Spleen (tissue), 7 donors: ENCODE results near the gene RELA.

Experiments used
- POLR2A ChIP-seq, 3 donors: fragments of 450-650 bp; IDR thresholded peaks; one replicate each; pipeline ENCODE4 v1.5.1; 2017; ENCODE audit warnings: antibody characterized with exemption in 3 of 3, mild to moderate bottlenecking in 1 of 3
- POLR2AphosphoS5 ChIP-seq, 3 donors: sonication (generic); formaldehyde crosslinking; IDR thresholded peaks; one replicate each; pipeline ENCODE4 v1.5.1; 2017; ENCODE audit warnings: antibody characterized with exemption in 3 of 3
- TF ChIP-seq, protein P1 (sequence below), 11 experiments: fragments of 200-600 bp in 7 of 11; fragments of 450-650 bp in 4 of 11; sonication (generic) in 4 of 11; IDR thresholded peaks in 8 of 11; conservative IDR thresholded peaks in 3 of 11; 1 replicate in 7 of 11; 2 replicates in 4 of 11; pipeline versions ENCODE4 v1.4.0 to v1.8.0; 2016 to 2021; ENCODE audit warnings: antibody characterized with exemption in 11 of 11, inconsistent platforms in 4 of 11, mild to moderate bottlenecking in 1 of 11
- donor health status: DM: no; HTN: no; CAD: no; lungs with moderate emphysema.
- donor health status: DM: no; HTN: no; CAD: no.
- donor health status: DM: no; HTN: no; CAD: no.

DNA sequence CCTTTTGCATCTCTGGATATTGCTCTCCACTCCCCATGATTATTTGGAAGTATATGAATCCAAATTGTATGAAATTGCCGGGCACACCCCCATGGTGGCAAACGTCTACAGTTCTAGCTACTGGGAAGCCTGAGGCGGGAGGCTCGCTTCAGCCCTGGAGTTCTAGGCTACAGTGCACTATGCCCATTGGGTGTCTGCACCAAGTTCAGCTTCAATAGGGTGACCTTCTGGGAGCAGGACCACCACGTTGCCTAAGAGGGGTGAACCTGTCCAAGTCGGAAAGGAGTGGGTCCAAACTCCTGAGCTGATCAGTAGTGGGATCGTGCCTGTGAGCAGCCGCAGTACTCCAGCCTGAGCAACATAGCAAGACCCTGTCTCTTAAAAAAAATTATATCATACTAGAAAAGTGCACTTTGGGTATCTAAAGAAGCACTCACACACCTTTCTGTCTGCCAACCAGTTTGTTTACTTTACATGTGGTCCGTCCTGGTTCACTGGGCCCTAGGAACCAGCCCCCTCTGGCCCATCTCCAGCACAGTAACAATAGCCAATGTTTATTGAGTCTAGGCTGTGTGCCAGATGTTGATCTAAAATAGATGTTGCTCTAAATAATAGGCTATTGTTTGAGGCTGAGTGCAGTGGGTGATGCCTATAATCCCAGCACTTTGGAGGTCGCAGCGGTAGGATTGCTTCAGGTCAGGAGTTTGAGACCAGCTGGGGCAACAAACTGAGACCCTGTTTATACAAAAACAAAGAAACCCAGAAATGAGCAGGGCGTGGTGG is 32.9 kb upstream of the RELA start:
- TF ChIP-seq POLR2A (IDR thresholded peaks at IDR 0.05) (no peak), POLR2AphosphoS5 (IDR thresholded peaks at IDR 0.05) (no peak)
- TF ChIP-seq, protein P1, sequence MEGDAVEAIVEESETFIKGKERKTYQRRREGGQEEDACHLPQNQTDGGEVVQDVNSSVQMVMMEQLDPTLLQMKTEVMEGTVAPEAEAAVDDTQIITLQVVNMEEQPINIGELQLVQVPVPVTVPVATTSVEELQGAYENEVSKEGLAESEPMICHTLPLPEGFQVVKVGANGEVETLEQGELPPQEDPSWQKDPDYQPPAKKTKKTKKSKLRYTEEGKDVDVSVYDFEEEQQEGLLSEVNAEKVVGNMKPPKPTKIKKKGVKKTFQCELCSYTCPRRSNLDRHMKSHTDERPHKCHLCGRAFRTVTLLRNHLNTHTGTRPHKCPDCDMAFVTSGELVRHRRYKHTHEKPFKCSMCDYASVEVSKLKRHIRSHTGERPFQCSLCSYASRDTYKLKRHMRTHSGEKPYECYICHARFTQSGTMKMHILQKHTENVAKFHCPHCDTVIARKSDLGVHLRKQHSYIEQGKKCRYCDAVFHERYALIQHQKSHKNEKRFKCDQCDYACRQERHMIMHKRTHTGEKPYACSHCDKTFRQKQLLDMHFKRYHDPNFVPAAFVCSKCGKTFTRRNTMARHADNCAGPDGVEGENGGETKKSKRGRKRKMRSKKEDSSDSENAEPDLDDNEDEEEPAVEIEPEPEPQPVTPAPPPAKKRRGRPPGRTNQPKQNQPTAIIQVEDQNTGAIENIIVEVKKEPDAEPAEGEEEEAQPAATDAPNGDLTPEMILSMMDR (IDR thresholded peaks at IDR 0.05 in 8 of 11, conservative IDR thresholded peaks at IDR 0.05 in 3 of 11) = no peak
